Nephron (organoid): ENCODE measurements around the gene DNMT3A.

Experiments
- H3K27ac Mint-ChIP-seq, 3 experiments: 2 replicates each; pipeline ENCODE4 v1.8.0; 2020; ENCODE audit warnings: mixed read lengths in 3 of 3, mild to moderate bottlenecking in 2 of 3, moderate library complexity in 1 of 3
- H3K27me3 Mint-ChIP-seq: 2 replicates; pipeline ENCODE4 v1.8.0; 2021; ENCODE audit warnings: low read depth, mild to moderate bottlenecking, moderate library complexity, mixed read lengths
- H3K36me3 Mint-ChIP-seq: 2 replicates; pipeline ENCODE4 v1.8.0; 2020; ENCODE audit warnings: low read depth, mixed read lengths
- H3K4me1 Mint-ChIP-seq: 2 replicates; pipeline ENCODE4 v1.8.0; 2020; ENCODE audit warnings: mixed read lengths
- H3K4me3 Mint-ChIP-seq, 3 experiments: 2 replicates each; pipeline ENCODE4 v1.8.0; 2020; ENCODE audit warnings: mild to moderate bottlenecking in 3 of 3, mixed read lengths in 3 of 3, moderate library complexity in 2 of 3
- H3K9me3 Mint-ChIP-seq: 2 replicates; pipeline ENCODE4 v1.8.0; 2020; ENCODE audit warnings: mixed read lengths
- CTCF ChIP-seq, 3 experiments: fragments of 200-600 bp; sonication (generic); IDR thresholded peaks; one replicate each; pipeline ENCODE4 v1.5.0; 2021; ENCODE audit warnings: antibody characterized with exemption in 3 of 3; ENCODE audit not compliant: unreplicated experiment in 3 of 3

The DNMT3A gene

GRCh38 chr2:25310965-25311864 lies 30.5 kb downstream of the DNMT3A start:
- H3K9me3 Mint-ChIP-seq = no peaks in the 10 kb centered on the region
- peak overlapping the region; percentile 88 to 92 (median 90) for H3K27ac Mint-ChIP-seq
- peaks cover 73% of the 10 kb centered on the region for H3K4me1 Mint-ChIP-seq
- H3K36me3 Mint-ChIP-seq = peaks cover 23% of the 10 kb centered on the region
- TF ChIP-seq CTCF (IDR thresholded peaks at IDR 0.05; ENCODE audit: unreplicated experiment in 3 of 3) = no peak
- H3K27me3 Mint-ChIP-seq = no peaks in the 10 kb centered on the region
- peak overlapping the region in 2 of 3 experiments; percentile 6 to 39 for H3K4me3 Mint-ChIP-seq

GRCh38 chr2:25310709-25310964 lies 31.1 kb downstream of the DNMT3A start:
- TF ChIP-seq CTCF (IDR thresholded peaks at IDR 0.05; ENCODE audit: unreplicated experiment in 3 of 3) = no peak
- Mint-ChIP-seq H3K4me3 (peak overlapping the region in 1 of 3 experiments; percentile 31), H3K27me3 (no peaks in the 10 kb centered on the region), H3K9me3 (no peaks in the 10 kb centered on the region), H3K36me3 (peaks cover 23% of the 10 kb centered on the region), H3K27ac (peak overlapping the region; percentile 73 to 89 (median 87)), H3K4me1 (peaks cover 73% of the 10 kb centered on the region)

GRCh38 chr2:25309402-25309801 lies 32.3 kb downstream of the DNMT3A start:
- Mint-ChIP-seq H3K27ac (peak overlapping the region; percentile 42 to 79 (median 68)), H3K27me3 (no peaks in the 10 kb centered on the region), H3K9me3 (no peaks in the 10 kb centered on the region), H3K36me3 (peaks cover 23% of the 10 kb centered on the region), H3K4me3 (no peak overlapping the region), H3K4me1 (peaks cover 78% of the 10 kb centered on the region)
- TF ChIP-seq CTCF (IDR thresholded peaks at IDR 0.05; ENCODE audit: unreplicated experiment in 3 of 3) = peak in 2 of 3 experiments; percentile 34

GRCh38 chr2:25308599-25308998 lies 33.1 kb downstream of the DNMT3A start:
- Mint-ChIP-seq H3K36me3 (peaks cover 23% of the 10 kb centered on the region), H3K4me1 (peaks cover 86% of the 10 kb centered on the region), H3K27me3 (no peaks in the 10 kb centered on the region), H3K27ac (peak overlapping the region in 2 of 3 experiments; percentile 42 to 68), H3K4me3 (no peak overlapping the region), H3K9me3 (no peaks in the 10 kb centered on the region)
- no peak for TF ChIP-seq CTCF (IDR thresholded peaks at IDR 0.05; ENCODE audit: unreplicated experiment in 3 of 3)

GRCh38 chr2:25307949-25308557 lies 33.7 kb downstream of the DNMT3A start:
- Mint-ChIP-seq H3K9me3 (no peaks in the 10 kb centered on the region), H3K4me3 (no peak overlapping the region), H3K27ac (peak overlapping the region in 2 of 3 experiments; percentile 20 to 42), H3K36me3 (peaks cover 23% of the 10 kb centered on the region), H3K27me3 (no peaks in the 10 kb centered on the region), H3K4me1 (peaks cover 89% of the 10 kb centered on the region)
- TF ChIP-seq CTCF (IDR thresholded peaks at IDR 0.05; ENCODE audit: unreplicated experiment in 3 of 3) = no peak
